Lung (tissue), 12 donors: ENCODE data around the gene KRTAP10-2. TPM values are rescaled to one million over a fixed set of nuclear protein-coding genes. Genes with fewer than 3 reads are reported as not detected.

Experiments
- ATAC-seq: fragments of 200-7000 bp; cut with Tn5 transposase; one replicate; pipeline ENCODE4 v1.9.1; 2020; ENCODE audit warnings: moderate number of reproducible peaks; ENCODE audit not compliant: insufficient read depth, low FRiP score
- DNase-seq, 3 donors: peaks; one replicate each; pipeline ENCODE4 v3.0.0-alpha.2; 2013 to 2017
- H3K27ac ChIP-seq, 2 donors: one replicate each; pipeline ENCODE4 v1.5.1; 2013; ENCODE audit warnings: mild to moderate bottlenecking in 2 of 2, moderate library complexity in 2 of 2, control low read depth in 1 of 2, inconsistent platforms in 1 of 2, low read depth in 1 of 2, low read length in 1 of 2
- H3K27me3 ChIP-seq, 3 donors: one replicate each; pipeline ENCODE4 v1.5.1; 2013; ENCODE audit warnings: low read length in 2 of 3; ENCODE audit not compliant: control insufficient read depth in 3 of 3, insufficient read depth in 3 of 3
- H3K36me3 ChIP-seq, 4 donors: one replicate each; pipeline ENCODE4 v1.5.1; 2013; ENCODE audit warnings: low read length in 4 of 4, mild to moderate bottlenecking in 1 of 4, moderate library complexity in 1 of 4; ENCODE audit not compliant: control insufficient read depth in 4 of 4, insufficient read depth in 4 of 4
- H3K4me1 ChIP-seq, 5 donors: one replicate each; pipeline ENCODE4 v1.5.1; 2013; ENCODE audit warnings: low read length in 5 of 5, mild to moderate bottlenecking in 2 of 5, moderate library complexity in 1 of 5; ENCODE audit not compliant: control insufficient read depth in 5 of 5, insufficient read depth in 5 of 5
- H3K4me3 ChIP-seq: one replicate; pipeline ENCODE4 v1.5.1; 2013; ENCODE audit warnings: mild to moderate bottlenecking, control low read depth, moderate library complexity
- H3K9ac ChIP-seq, 2 donors: one replicate each; pipeline ENCODE4 v1.5.1; 2013; ENCODE audit warnings: low read length in 2 of 2, control low read depth in 1 of 2; ENCODE audit not compliant: insufficient read depth in 1 of 2
- H3K9me3 ChIP-seq, 4 donors: one replicate each; pipeline ENCODE4 v1.5.1; 2013; ENCODE audit warnings: low read length in 3 of 4, mild to moderate bottlenecking in 1 of 4, moderate library complexity in 1 of 4; ENCODE audit not compliant: control insufficient read depth in 4 of 4, insufficient read depth in 3 of 4
- WGBS, 2 donors: extraction: QIAGEN DNeasy Blood & Tissue Kit; methylation state at CpG; one replicate each; pipeline ENCODE4 v1.1.7; 2013; 5-methylcytosine and 5-hydroxymethylcytosine counted together
- polyA plus RNA-seq, 2 donors: library from polyadenylated mRNA; stranded (reverse); fragments of 200-250 nt; gene quantifications; one replicate each; pipeline ENCODE4 v1.2.1, GENCODE V29; 2013
- total RNA-seq, 2 donors: library from RNA; depleted of rRNA in 1 of 2; stranded (reverse); fragments of >200 nt in 1 of 2; gene quantifications; one replicate each; pipeline ENCODE4 v1.2.1, GENCODE V29; 2014 to 2021
- TF ChIP-seq, protein P1 (sequence below): IDR thresholded peaks from 2 replicates; pipeline ENCODE4 v1.5.1; 2012; ENCODE audit warnings: mild to moderate bottlenecking; ENCODE audit errors: control extremely low read depth, extremely low read depth
- donor health status: control.
- donor health status: control.
- donor health status: Bipolar disorder and iron deficiency.
- donor health status: healthy.
- donor health status: DM: yes; HTN: yes; CAD: no.

KRTAP10-2 gene
- total and polyA plus RNA-seq, 4 donors, result not detected

DNA sequence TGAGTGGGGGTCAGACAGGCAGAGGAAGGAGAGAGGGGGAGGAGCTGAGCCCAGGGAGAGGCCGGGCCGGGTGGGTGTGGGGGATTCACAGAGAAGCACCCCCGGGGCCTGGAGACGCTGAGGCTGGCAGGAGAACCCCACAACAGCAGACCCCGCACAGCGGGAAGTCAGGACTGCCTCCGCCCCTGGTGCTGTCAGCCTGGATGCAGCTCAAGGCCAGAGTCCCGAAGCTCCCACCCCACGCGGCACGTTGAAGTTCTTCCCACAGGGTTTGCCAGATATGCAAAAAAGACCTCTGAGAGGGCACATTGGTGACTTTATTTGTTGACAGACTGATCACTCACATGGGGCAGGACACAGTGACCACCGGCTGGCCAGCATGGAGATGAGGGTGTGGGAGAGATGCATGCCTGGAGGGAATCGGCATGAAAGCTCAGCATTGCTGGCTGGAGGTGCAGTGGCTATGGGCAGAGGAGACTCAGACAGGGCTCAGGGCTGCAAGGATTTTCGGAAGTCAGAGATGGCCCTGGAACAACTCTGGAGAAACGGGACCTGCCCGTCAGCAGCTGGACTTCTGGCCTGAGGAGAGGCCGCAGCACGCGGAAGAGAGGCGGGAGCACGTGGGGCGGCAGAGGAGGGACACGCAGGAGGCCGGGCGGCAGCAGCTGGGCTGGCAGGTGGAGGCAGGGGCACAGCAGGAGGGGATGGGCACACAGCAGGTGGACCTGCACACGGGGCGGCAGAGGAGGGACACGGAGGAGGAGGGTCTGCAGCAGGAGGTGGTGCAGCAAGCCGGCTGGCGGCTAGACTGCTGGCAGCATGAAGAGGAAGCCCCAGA lies 6.4 kb upstream of the KRTAP10-2 start:
- TF ChIP-seq, protein P1, sequence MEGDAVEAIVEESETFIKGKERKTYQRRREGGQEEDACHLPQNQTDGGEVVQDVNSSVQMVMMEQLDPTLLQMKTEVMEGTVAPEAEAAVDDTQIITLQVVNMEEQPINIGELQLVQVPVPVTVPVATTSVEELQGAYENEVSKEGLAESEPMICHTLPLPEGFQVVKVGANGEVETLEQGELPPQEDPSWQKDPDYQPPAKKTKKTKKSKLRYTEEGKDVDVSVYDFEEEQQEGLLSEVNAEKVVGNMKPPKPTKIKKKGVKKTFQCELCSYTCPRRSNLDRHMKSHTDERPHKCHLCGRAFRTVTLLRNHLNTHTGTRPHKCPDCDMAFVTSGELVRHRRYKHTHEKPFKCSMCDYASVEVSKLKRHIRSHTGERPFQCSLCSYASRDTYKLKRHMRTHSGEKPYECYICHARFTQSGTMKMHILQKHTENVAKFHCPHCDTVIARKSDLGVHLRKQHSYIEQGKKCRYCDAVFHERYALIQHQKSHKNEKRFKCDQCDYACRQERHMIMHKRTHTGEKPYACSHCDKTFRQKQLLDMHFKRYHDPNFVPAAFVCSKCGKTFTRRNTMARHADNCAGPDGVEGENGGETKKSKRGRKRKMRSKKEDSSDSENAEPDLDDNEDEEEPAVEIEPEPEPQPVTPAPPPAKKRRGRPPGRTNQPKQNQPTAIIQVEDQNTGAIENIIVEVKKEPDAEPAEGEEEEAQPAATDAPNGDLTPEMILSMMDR, result no peak
- 59 to 63% methylated on average over 30 of the region's 30 CpGs for WGBS, 2 donors
- Histone ChIP-seq H3K27ac (no peak overlapping the region), H3K4me1 (no peaks in the 10 kb centered on the region), H3K36me3 (no peaks in the 10 kb centered on the region), H3K9ac (no peak overlapping the region), H3K27me3 (peaks cover 0 to 7% (median 2%) of the 10 kb centered on the region in 3 donors), H3K9me3 (no peaks in the 10 kb centered on the region), H3K4me3 (no peak overlapping the region)
- DNase-seq (no peak), ATAC-seq (no peak)

DNA sequence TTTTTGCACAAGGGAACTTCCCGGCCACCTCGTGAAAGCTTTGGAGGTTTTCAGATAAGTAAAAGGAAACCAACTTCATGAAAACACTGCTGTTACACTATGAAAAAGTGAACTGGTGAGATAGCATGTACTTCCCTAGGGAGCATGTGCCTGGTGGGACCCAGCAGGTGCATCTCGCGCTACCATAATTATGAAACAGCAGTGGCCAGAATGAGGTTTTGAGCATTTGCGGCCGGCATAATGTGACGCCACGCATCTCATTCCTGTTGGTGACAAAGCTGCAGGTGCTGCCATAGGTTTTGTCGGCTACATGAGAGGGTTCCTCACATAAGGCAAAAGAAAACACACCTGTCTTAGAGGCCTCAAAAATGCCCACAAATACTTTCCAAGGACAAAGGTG lies 5.6 kb upstream of the KRTAP10-2 start:
- Histone ChIP-seq H3K9ac (no peak overlapping the region), H3K9me3 (no peaks in the 10 kb centered on the region), H3K4me3 (no peak overlapping the region), H3K27ac (no peak overlapping the region), H3K4me1 (no peaks in the 10 kb centered on the region), H3K36me3 (no peaks in the 10 kb centered on the region), H3K27me3 (peaks cover 0 to 7% (median 2%) of the 10 kb centered on the region in 3 donors)
- TF ChIP-seq, protein P1, result no peak
- 71 to 79% methylated on average over 9 of the region's 9 CpGs for WGBS, 2 donors
- no peak for ATAC-seq
- no peak for DNase-seq

DNA sequence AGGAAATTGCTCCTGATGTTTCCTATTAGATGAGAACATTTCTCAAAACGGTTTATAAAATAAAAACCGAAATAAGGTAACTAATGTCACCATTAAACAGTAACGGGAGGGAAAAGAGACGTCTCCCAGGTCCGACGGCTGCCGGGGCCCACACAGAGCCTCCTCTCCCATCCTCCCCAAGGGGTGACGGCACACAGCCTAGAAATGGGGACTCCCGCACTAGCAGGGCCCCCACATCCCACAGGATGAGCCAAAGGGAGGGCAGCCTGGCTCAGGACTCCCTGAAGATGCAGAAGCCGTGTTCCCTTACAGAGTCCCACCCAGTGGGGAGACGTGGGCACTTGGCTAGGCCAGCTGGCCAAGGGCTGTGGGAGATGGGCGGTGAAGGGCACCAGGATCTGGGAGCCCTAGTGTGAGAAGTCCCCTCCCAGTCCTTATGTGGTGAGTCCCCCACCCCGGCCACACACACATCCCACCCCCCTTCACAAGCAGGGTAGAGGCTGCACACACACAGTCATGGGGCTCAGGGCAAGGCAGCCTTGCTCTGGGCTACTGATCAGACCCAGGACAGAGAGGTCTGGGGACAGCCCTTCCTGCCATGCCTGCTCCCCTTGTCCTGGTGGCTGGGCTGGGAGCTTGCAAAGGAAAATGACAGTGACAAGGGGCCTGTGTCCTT lies 4.0 kb upstream of the KRTAP10-2 start:
- H3K9me3 ChIP-seq, result no peaks in the 10 kb centered on the region
- DNase-seq, result no peak
- H3K27ac ChIP-seq, result no peak overlapping the region
- TF ChIP-seq, protein P1, result no peak
- ATAC-seq, result no peak
- 82 to 84% methylated on average over 13 of the region's 13 CpGs for WGBS, 2 donors
- H3K4me3 ChIP-seq, result no peak overlapping the region
- no peaks in the 10 kb centered on the region for H3K36me3 ChIP-seq
- no peaks in the 10 kb centered on the region for H3K4me1 ChIP-seq
- H3K27me3 ChIP-seq, result peaks cover 0 to 7% (median 2%) of the 10 kb centered on the region in 3 donors
- no peak overlapping the region for H3K9ac ChIP-seq
